NCI-H510A treated with DMSO at 0.1 percent for 48 hours (cell line): ENCODE measurements around the gene PIP4K2A.
"Not testable (repeated sequence)": the region's sequence is repeated elsewhere in the genome, so short reads cannot be mapped to it uniquely, and the experiment has no call there.

Experiments
- DNase-seq: peaks from one replicate; lab custom pipeline; 2025; lab: John Stamatoyannopoulos, UW

PIP4K2A gene

GRCh38 chr10:22554461-22555182, 159.8 kb downstream of the PIP4K2A start:
- DNase-seq: peak; percentile 35

GRCh38 chr10:22553452-22553995, 160.9 kb downstream of the PIP4K2A start:
- no peak for DNase-seq

- peak; percentile 32 for DNase-seq
These were observed 161.4 kb downstream of the PIP4K2A start for GRCh38 chr10:22552888-22553378.

- no peak for DNase-seq
These were observed 162.6 kb downstream of the PIP4K2A start for GRCh38 chr10:22551681-22552365.

- no peak for DNase-seq
These were observed 163.6 kb downstream of the PIP4K2A start for GRCh38 chr10:22550732-22551131.

- DNase-seq: no peak
These were observed 166.0 kb downstream of the PIP4K2A start for GRCh38 chr10:22548344-22548743.

- DNase-seq: no peak
These were observed 168.7 kb downstream of the PIP4K2A start for GRCh38 chr10:22545643-22546042.

- DNase-seq: peak; percentile 57
These were observed 169.9 kb downstream of the PIP4K2A start for GRCh38 chr10:22544325-22545068.

GRCh38 chr10:22542773-22543172, 171.6 kb downstream of the PIP4K2A start:
- DNase-seq: no peak

- no peak for DNase-seq
These were observed 172.5 kb downstream of the PIP4K2A start for GRCh38 chr10:22541900-22542299.

GRCh38 chr10:22539579-22540298, 174.6 kb downstream of the PIP4K2A start:
- no peak for DNase-seq

GRCh38 chr10:22537810-22538209, 176.6 kb downstream of the PIP4K2A start:
- DNase-seq: no peak

- DNase-seq: no peak
These were observed 177.8 kb downstream of the PIP4K2A start for GRCh38 chr10:22536620-22537019.

GRCh38 chr10:22534849-22535604, 179.4 kb downstream of the PIP4K2A start:
- no peak for DNase-seq

GRCh38 chr10:22531441-22531840, 182.9 kb downstream of the PIP4K2A start:
- no peak for DNase-seq

GRCh38 chr10:22531008-22531407, 183.4 kb downstream of the PIP4K2A start:
- no peak for DNase-seq

- DNase-seq: no peak
These were observed 186.9 kb downstream of the PIP4K2A start for GRCh38 chr10:22527520-22527919.

- not testable (repeated sequence) for DNase-seq
These were observed 190.0 kb downstream of the PIP4K2A start for GRCh38 chr10:22524333-22524732.

- not testable (repeated sequence) for DNase-seq
These were observed 193.7 kb downstream of the PIP4K2A start for GRCh38 chr10:22520645-22521044.

GRCh38 chr10:22518167-22518724, 196.1 kb downstream of the PIP4K2A start:
- DNase-seq: no peak

- DNase-seq: no peak
These were observed 199.4 kb downstream of the PIP4K2A start for GRCh38 chr10:22515009-22515408.
